Tibial artery (tissue), 4 donors: ENCODE measurements around the gene SCAPER.
"Not testable (repeated sequence)": the region's sequence is repeated elsewhere in the genome, so short reads cannot be mapped to it uniquely, and the experiment has no call there.

Source experiments
- DNase-seq, 2 donors: peaks; one replicate each; pipeline ENCODE4 v3.0.0-alpha.2; 2019
- H3K27ac ChIP-seq, 2 donors: fragments of 200-600 bp; sonication (generic) in 1 of 2; 1 replicate in 1 of 2; 2 replicates in 1 of 2; pipeline ENCODE4 v1.5.1; 2018 to 2019; ENCODE audit warnings: mild to moderate bottlenecking in 1 of 2
- H3K27me3 ChIP-seq, 2 donors: fragments of 200-600 bp; sonication (generic) in 1 of 2; one replicate each; pipeline versions ENCODE4 v1.5.1 to v1.6.0; 2016 to 2019
- H3K36me3 ChIP-seq, 3 donors: fragments of 200-600 bp; sonication (generic) in 2 of 3; one replicate each; pipeline ENCODE4 v1.5.1; 2016 to 2019; ENCODE audit warnings: mild to moderate bottlenecking in 2 of 3
- H3K4me1 ChIP-seq, 4 donors: fragments of 200-600 bp; sonication (generic) in 2 of 4; 1 replicate in 3 of 4; 2 replicates in 1 of 4; pipeline ENCODE4 v1.5.1; 2016 to 2019
- H3K4me3 ChIP-seq, 2 donors: fragments of 200-600 bp; sonication (generic) in 1 of 2; 1 replicate in 1 of 2; 2 replicates in 1 of 2; pipeline ENCODE4 v1.5.1; 2018 to 2019; ENCODE audit warnings: mild to moderate bottlenecking in 2 of 2
- H3K9me3 ChIP-seq, 3 donors: fragments of 200-600 bp; sonication (generic) in 1 of 3; one replicate each; pipeline ENCODE4 v1.5.1; 2016 to 2019
- intact Hi-C: fragments of 100-400 bp; cut with DNase I; formaldehyde crosslinking; loops from one replicate; pipeline ENCODE4 v1.15.0; 2023; ENCODE audit warnings: low total_unique reads
- TF ChIP-seq, protein P1 (sequence below), 2 experiments: fragments of 200-600 bp in 1 of 2; fragments of 450-650 bp in 1 of 2; IDR thresholded peaks; one replicate each; pipeline ENCODE4 v1.5.1; 2017 to 2019; ENCODE audit warnings: antibody characterized with exemption in 2 of 2, mild to moderate bottlenecking in 1 of 2, moderate library complexity in 1 of 2

Gene SCAPER

DNA sequence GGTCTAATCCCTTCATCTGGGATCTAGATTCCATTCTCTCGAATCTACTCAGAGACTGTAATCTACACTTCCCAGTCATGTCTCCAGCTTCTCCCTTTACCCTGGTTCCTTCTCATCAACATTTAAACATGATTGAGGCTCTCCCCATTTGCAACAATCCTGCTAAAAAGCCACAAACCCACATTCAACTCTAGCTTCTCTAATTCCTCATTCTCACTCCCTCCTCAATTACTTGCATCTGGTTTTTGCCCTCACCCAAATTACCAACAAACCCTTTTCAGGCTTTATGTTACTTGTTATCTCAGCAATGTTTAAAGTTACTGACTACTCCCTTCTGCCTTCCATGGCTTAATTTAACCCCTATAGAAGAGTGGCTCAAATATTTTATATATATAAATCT is 605.4 kb downstream of the SCAPER start:
- Histone ChIP-seq H3K36me3 (no peaks in the 10 kb centered on the region), H3K4me1 (peaks cover 0 to 14% (median 0%) of the 10 kb centered on the region in 4 donors), H3K27me3 (no peaks in the 10 kb centered on the region), H3K27ac (no peak overlapping the region), H3K4me3 (no peak overlapping the region), H3K9me3 (no peaks in the 10 kb centered on the region)
- intact Hi-C loops, result no loop called here
- TF ChIP-seq, protein P1, sequence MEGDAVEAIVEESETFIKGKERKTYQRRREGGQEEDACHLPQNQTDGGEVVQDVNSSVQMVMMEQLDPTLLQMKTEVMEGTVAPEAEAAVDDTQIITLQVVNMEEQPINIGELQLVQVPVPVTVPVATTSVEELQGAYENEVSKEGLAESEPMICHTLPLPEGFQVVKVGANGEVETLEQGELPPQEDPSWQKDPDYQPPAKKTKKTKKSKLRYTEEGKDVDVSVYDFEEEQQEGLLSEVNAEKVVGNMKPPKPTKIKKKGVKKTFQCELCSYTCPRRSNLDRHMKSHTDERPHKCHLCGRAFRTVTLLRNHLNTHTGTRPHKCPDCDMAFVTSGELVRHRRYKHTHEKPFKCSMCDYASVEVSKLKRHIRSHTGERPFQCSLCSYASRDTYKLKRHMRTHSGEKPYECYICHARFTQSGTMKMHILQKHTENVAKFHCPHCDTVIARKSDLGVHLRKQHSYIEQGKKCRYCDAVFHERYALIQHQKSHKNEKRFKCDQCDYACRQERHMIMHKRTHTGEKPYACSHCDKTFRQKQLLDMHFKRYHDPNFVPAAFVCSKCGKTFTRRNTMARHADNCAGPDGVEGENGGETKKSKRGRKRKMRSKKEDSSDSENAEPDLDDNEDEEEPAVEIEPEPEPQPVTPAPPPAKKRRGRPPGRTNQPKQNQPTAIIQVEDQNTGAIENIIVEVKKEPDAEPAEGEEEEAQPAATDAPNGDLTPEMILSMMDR (IDR thresholded peaks at IDR 0.05), result no peak
- DNase-seq, result no peak

DNA sequence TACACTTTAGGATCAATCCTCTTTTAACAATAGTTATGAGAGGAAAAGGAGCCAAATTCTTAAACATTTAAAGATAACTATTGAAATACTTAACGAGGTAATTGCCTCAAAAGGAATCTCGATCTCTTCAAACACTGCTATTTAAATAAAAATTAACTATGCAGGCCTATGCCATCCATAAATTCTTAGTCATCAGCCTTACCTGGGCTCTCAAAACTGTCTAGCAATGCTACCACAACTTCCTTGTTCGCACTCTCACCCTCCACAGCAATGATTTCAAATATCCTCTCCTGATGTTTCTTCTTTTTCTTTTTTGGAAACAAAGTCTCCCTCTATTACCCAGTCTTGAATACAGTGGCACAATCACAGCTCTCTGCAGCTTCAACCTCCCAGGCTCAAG is 606.2 kb downstream of the SCAPER start:
- Histone ChIP-seq H3K4me1 (peaks cover 0 to 18% (median 0%) of the 10 kb centered on the region in 4 donors), H3K9me3 (no peaks in the 10 kb centered on the region), H3K27me3 (no peaks in the 10 kb centered on the region), H3K27ac (no peak overlapping the region), H3K4me3 (no peak overlapping the region), H3K36me3 (no peaks in the 10 kb centered on the region)
- intact Hi-C loops, result no loop called here
- TF ChIP-seq, protein P1 (IDR thresholded peaks at IDR 0.05), result no peak
- no peak for DNase-seq

DNA sequence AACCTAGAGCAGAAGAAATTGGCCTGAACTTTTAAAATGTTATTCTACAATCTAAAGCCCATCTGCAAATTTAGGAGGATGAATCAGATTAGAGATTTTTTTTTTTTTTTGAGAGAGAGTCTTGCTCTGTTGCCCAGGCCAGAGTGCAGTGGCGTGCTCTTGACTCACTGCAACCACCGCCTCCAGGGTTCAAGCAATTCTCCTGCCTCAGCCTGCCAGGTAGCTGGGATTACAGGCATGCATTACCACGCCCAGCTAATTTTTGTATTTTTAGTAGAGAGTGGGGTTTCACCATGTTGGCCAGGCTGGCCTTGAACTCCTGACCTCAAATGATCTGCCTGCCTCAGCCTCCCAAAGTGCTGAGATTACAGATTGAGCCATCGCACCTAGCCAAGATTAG is 607.2 kb downstream of the SCAPER start:
- DNase-seq, result not testable (repeated sequence)

More for the DNA sequence above, 607.2 kb downstream of the SCAPER start:
- peaks cover 0 to 27% (median 0%) of the 10 kb centered on the region in 4 donors for H3K4me1 ChIP-seq
- H3K27ac ChIP-seq, intact Hi-C loops, H3K9me3 ChIP-seq, H3K4me3 ChIP-seq, H3K27me3 ChIP-seq, H3K36me3 ChIP-seq: not testable (repeated sequence)
